PC-3 (cell line): ENCODE data around the gene RFC4. TPM values are rescaled to one million over a fixed set of nuclear protein-coding genes. Genes with fewer than 3 reads are reported as not detected.
"Not testable (repeated sequence)": the region's sequence is repeated elsewhere in the genome, so short reads cannot be mapped to it uniquely, and the experiment has no call there.

ENCODE experiments used
- ATAC-seq: fragments of 200-7000 bp; cut with Tn5 transposase; 2 replicates; pipeline ENCODE4 v1.9.1; 2020; ENCODE audit warnings: mild to moderate bottlenecking, moderate library complexity
- BruUV-seq: library from RNA; stranded (reverse); fragments of 400-500 nt; replicated peaks from 2 replicates; lab custom pipeline; 2021; lab: Mats Ljungman, UMichigan
- CTCF ChIA-PET: fragments of 300-600 bp; sonication (Branson Sonifier 250); formaldehyde crosslinking; loops from one replicate; lab custom pipeline; 2022; ENCODE audit warnings: antibody characterized with exemption; lab: Charles Lee
- POLR2A ChIA-PET: fragments of 300-600 bp; sonication (Branson Sonifier 250); formaldehyde crosslinking; loops from one replicate; lab custom pipeline; 2022; ENCODE audit warnings: antibody characterized with exemption; ENCODE audit not compliant: unreplicated experiment; lab: Charles Lee
- DNase-seq: peaks from one replicate; pipeline ENCODE4 v3.0.0-alpha.2; 2015
- H2AFZ ChIP-seq: fragments of 300-600 bp; sonication (generic); 2 replicates; pipeline ENCODE4 v1.6.0; 2016; ENCODE audit warnings: antibody characterized with exemption, low read length
- H3F3A ChIP-seq: fragments of 300-600 bp; sonication (generic); one replicate; pipeline ENCODE4 v1.6.0; 2017; ENCODE audit warnings: antibody characterized with exemption, low read length, control low read depth, mild to moderate bottlenecking; ENCODE audit not compliant: unreplicated experiment
- H3K27ac ChIP-seq: fragments of 300-600 bp; sonication (generic); 2 replicates; pipeline ENCODE4 v1.5.1; 2016; ENCODE audit warnings: mild to moderate bottlenecking, low read length
- H3K27me3 ChIP-seq: fragments of 300-600 bp; sonication (generic); 2 replicates; pipeline ENCODE4 v1.6.1; 2016; ENCODE audit warnings: low read length, mixed read lengths
- H3K36me3 ChIP-seq: fragments of 300-600 bp; sonication (generic); 2 replicates; pipeline ENCODE4 v1.6.1; 2016; ENCODE audit warnings: low read depth, mixed run types, low read length, mixed read lengths
- H3K4me1 ChIP-seq: fragments of 300-600 bp; sonication (generic); 2 replicates; pipeline ENCODE4 v1.5.1; 2016; ENCODE audit warnings: low read length; ENCODE audit not compliant: insufficient read depth
- H3K4me2 ChIP-seq: fragments of 300-600 bp; sonication (generic); 2 replicates; pipeline ENCODE4 v1.6.0; 2016; ENCODE audit warnings: low read length
- H3K4me3 ChIP-seq: fragments of 300-600 bp; sonication (generic); 2 replicates; pipeline ENCODE4 v1.5.1; 2016; ENCODE audit warnings: mild to moderate bottlenecking, low read length, mixed read lengths
- H3K79me2 ChIP-seq: fragments of 300-600 bp; sonication (generic); 2 replicates; pipeline ENCODE4 v1.6.1; 2017; ENCODE audit warnings: low read length, mixed read lengths
- H3K9ac ChIP-seq: fragments of 300-600 bp; sonication (generic); 2 replicates; pipeline ENCODE4 v1.6.0; 2016; ENCODE audit warnings: mild to moderate bottlenecking, low read length
- H3K9me2 ChIP-seq: fragments of 300-600 bp; sonication (generic); replicated peaks from 2 replicates; pipeline ENCODE4 v1.6.1; 2016; ENCODE audit warnings: mixed run types, low read length, mixed read lengths
- H3K9me3 ChIP-seq: fragments of 300-600 bp; sonication (generic); 2 replicates; pipeline ENCODE4 v1.6.1; 2016; ENCODE audit warnings: low read length, mixed read lengths
- H4K20me1 ChIP-seq: fragments of 300-600 bp; sonication (generic); 2 replicates; pipeline ENCODE4 v1.6.1; 2016; ENCODE audit warnings: low read length, mixed read lengths
- CTCF ChIP-seq: fragments of 300-600 bp; sonication (generic); conservative IDR thresholded peaks from 2 replicates; pipeline ENCODE4 v1.5.1; 2017; ENCODE audit warnings: antibody characterized with exemption, low read depth, mild to moderate bottlenecking, low read length
- EZH2 ChIP-seq: fragments of 300-600 bp; sonication (generic); IDR thresholded peaks from one replicate; pipeline ENCODE4 v1.6.1; 2017; ENCODE audit warnings: antibody characterized with exemption, mild to moderate bottlenecking, low read length; ENCODE audit not compliant: unreplicated experiment
- EZH2phosphoT487 ChIP-seq: fragments of 300-600 bp; sonication (generic); IDR thresholded peaks from 2 replicates; pipeline ENCODE4 v1.6.1; 2018; ENCODE audit warnings: mild to moderate bottlenecking, antibody characterized with exemption, low read length, borderline replicate concordance
- intact Hi-C: fragments of 100-400 bp; cut with micrococcal nuclease; formaldehyde crosslinking; loops from 2 replicates; pipeline ENCODE4 v1.9.0; 2023
- total RNA-seq: library from RNA; depleted of rRNA; stranded (reverse); fragments of >200 nt; gene quantifications from 2 replicates; pipeline ENCODE4 v1.2.3, GENCODE V29; 2014

RFC4 gene
- total RNA-seq, 1 experiment from 2014 or later, result 73.0 TPM

- no peaks in the 10 kb centered on the region for H3K9me2 ChIP-seq
- no peaks in the 10 kb centered on the region for H3F3A ChIP-seq
- TF ChIP-seq EZH2, result no peak
- TF ChIP-seq EZH2phosphoT487, result no peak
- no peak for TF ChIP-seq CTCF
- ATAC-seq (no peak), DNase-seq (no peak)
- no peak overlapping the region for H3K4me3 ChIP-seq
- H2AFZ ChIP-seq, result no peak overlapping the region
- no peaks in the 10 kb centered on the region for H4K20me1 ChIP-seq
- ChIA-PET POLR2A (no interaction called here), CTCF (no interaction called here)
- no peak overlapping the region for H3K27ac ChIP-seq
- H3K9me3 ChIP-seq, result no peaks in the 10 kb centered on the region
- intact Hi-C loops, result no loop called here
- no TSS peak for BruUV-seq
- H3K4me2 ChIP-seq, result no peak overlapping the region
- no peaks in the 10 kb centered on the region for H3K4me1 ChIP-seq
- H3K79me2 ChIP-seq, result no peaks in the 10 kb centered on the region
- H3K36me3 ChIP-seq, result no peaks in the 10 kb centered on the region
- H3K27me3 ChIP-seq, result no peaks in the 10 kb centered on the region
- H3K9ac ChIP-seq, result no peak overlapping the region
Observed at GRCh38 chr3:186854146-186854545, 47.9 kb upstream of the RFC4 start.

- ChIA-PET POLR2A (no interaction called here), CTCF (no interaction called here)
- H3K4me1 ChIP-seq, result no peaks in the 10 kb centered on the region
- DNase-seq, result no peak
- H3K27me3 ChIP-seq, result no peaks in the 10 kb centered on the region
- intact Hi-C loops, result no loop called here
- H3K79me2 ChIP-seq, result no peaks in the 10 kb centered on the region
- H3K4me3 ChIP-seq, result no peak overlapping the region
- no peaks in the 10 kb centered on the region for H3K36me3 ChIP-seq
- H4K20me1 ChIP-seq, result no peaks in the 10 kb centered on the region
- H3K4me2 ChIP-seq, result no peak overlapping the region
- ATAC-seq, result no peak
- no peak for TF ChIP-seq CTCF
- TF ChIP-seq EZH2, result no peak
- TF ChIP-seq EZH2phosphoT487, result no peak
- no peaks in the 10 kb centered on the region for H3K9me3 ChIP-seq
- H2AFZ ChIP-seq, result no peak overlapping the region
- H3K9ac ChIP-seq, result no peak overlapping the region
- no peaks in the 10 kb centered on the region for H3K9me2 ChIP-seq
- BruUV-seq, result no TSS peak
- H3F3A ChIP-seq, result no peaks in the 10 kb centered on the region
- no peak overlapping the region for H3K27ac ChIP-seq
Observed at GRCh38 chr3:186852994-186853393, 46.7 kb upstream of the RFC4 start.

- H3K9me3 ChIP-seq, H3F3A ChIP-seq, ATAC-seq, H2AFZ ChIP-seq, H3K36me3 ChIP-seq, H3K4me1 ChIP-seq, DNase-seq, intact Hi-C loops, H3K79me2 ChIP-seq, H3K27ac ChIP-seq, H4K20me1 ChIP-seq, POLR2A ChIA-PET, BruUV-seq, H3K27me3 ChIP-seq, H3K9me2 ChIP-seq, H3K4me3 ChIP-seq, H3K9ac ChIP-seq, H3K4me2 ChIP-seq: not testable (repeated sequence)
- CTCF ChIA-PET, result interaction anchor here (0.6 kb wide), 1 partner anchor 109 kb away, joined by 4 read pairs; no protein-coding TSS in a partner anchor
Observed at GRCh38 chr3:186851835-186852234, 45.6 kb upstream of the RFC4 start.
